GM20000 (cell line): ENCODE measurements around the gene UBA1.

Experiments used
- DNase-seq: peaks from one replicate; pipeline ENCODE4 v3.0.0; 2012; ENCODE audit warnings: low spot score
- CTCF ChIP-seq: IDR thresholded peaks from 2 replicates; pipeline ENCODE4 v1.5.1; 2012; ENCODE audit warnings: mild to moderate bottlenecking, control low read depth; ENCODE audit errors: extremely low read depth, missing control alignments

Gene UBA1

GRCh38 chrX:47162927-47163583 lies 30.6 kb upstream of the UBA1 start:
- no peak for TF ChIP-seq CTCF
- DNase-seq: no peak

GRCh38 chrX:47164420-47164819 lies 29.2 kb upstream of the UBA1 start:
- TF ChIP-seq CTCF: no peak
- DNase-seq: no peak

- DNase-seq: no peak
- no peak for TF ChIP-seq CTCF
These were observed 27.5 kb upstream of the UBA1 start for GRCh38 chrX:47166126-47166525.

GRCh38 chrX:47168495-47169073 lies 25.0 kb upstream of the UBA1 start:
- TF ChIP-seq CTCF: no peak
- DNase-seq: no peak

- DNase-seq: no peak
- no peak for TF ChIP-seq CTCF
These were observed 24.4 kb upstream of the UBA1 start for GRCh38 chrX:47169273-47169672.

GRCh38 chrX:47169726-47170515 lies 23.7 kb upstream of the UBA1 start:
- TF ChIP-seq CTCF: no peak
- DNase-seq: no peak
